ENCODE data around the gene BORCS8. TPM values are rescaled to one million over a fixed set of nuclear protein-coding genes. Genes with fewer than 3 reads are reported as not detected.
"Not testable (repeated sequence)": the region's sequence is repeated elsewhere in the genome, so short reads cannot be mapped to it uniquely, and the experiment has no call there.

BORCS8 gene
- total RNA-seq, 6 experiments from 2014 or later: 33.9 to 43.2 (median 38.6) TPM

GRCh38 chr19:19176950-19177349, 15.0 kb downstream of the BORCS8 start:
- Mint-ChIP-seq H3K27ac (no peak overlapping the region), H3K4me1 (ENCODE audit: low read depth) (no peaks in the 10 kb centered on the region), H3K9me3 (no peaks in the 10 kb centered on the region; the same call in 1 of the 2 replicates), H3K4me3 (no peak overlapping the region), H3K27me3 (ENCODE audit: insufficient read depth) (no peaks in the 10 kb centered on the region; the same call in 1 of the 2 replicates), H3K36me3 (ENCODE audit: low read depth) (peaks cover 20% of the 10 kb centered on the region)
- no peak for DNase-seq
- TF ChIP-seq CTCF (IDR thresholded peaks at IDR 0.05): no peak

GRCh38 chr19:19173243-19173642, 18.7 kb downstream of the BORCS8 start:
- H3K27ac Mint-ChIP-seq; H3K36me3 Mint-ChIP-seq (ENCODE audit: low read depth); H3K27me3 Mint-ChIP-seq (ENCODE audit: insufficient read depth); H3K9me3 Mint-ChIP-seq; DNase-seq; H3K4me1 Mint-ChIP-seq (ENCODE audit: low read depth); H3K4me3 Mint-ChIP-seq: not testable (repeated sequence)

GRCh38 chr19:19171821-19172532, 20.0 kb downstream of the BORCS8 start:
- Mint-ChIP-seq H3K27me3 (ENCODE audit: insufficient read depth) (no peaks in the 10 kb centered on the region; the same call in 1 of the 2 replicates), H3K9me3 (no peaks in the 10 kb centered on the region), H3K4me1 (ENCODE audit: low read depth) (no peaks in the 10 kb centered on the region), H3K36me3 (ENCODE audit: low read depth) (peaks cover 3% of the 10 kb centered on the region; the same call in 1 of the 2 replicates), H3K27ac (no peak overlapping the region), H3K4me3 (no peak overlapping the region)
- DNase-seq: no peak
- TF ChIP-seq CTCF (IDR thresholded peaks at IDR 0.05): no peak

GRCh38 chr19:19170873-19171672, 20.9 kb downstream of the BORCS8 start:
- TF ChIP-seq CTCF (IDR thresholded peaks at IDR 0.05): no peak
- no peak overlapping the region for H3K4me3 Mint-ChIP-seq
- no peaks in the 10 kb centered on the region for H3K9me3 Mint-ChIP-seq
- no peaks in the 10 kb centered on the region for H3K36me3 Mint-ChIP-seq (ENCODE audit: low read depth)
- H3K27ac Mint-ChIP-seq: no peak overlapping the region
- no peaks in the 10 kb centered on the region; the same call in 1 of the 2 replicates for H3K27me3 Mint-ChIP-seq (ENCODE audit: insufficient read depth)
- no peak for DNase-seq
- no peaks in the 10 kb centered on the region for H3K4me1 Mint-ChIP-seq (ENCODE audit: low read depth)

- H3K27me3 Mint-ChIP-seq (ENCODE audit: insufficient read depth): no peaks in the 10 kb centered on the region; the same call in 1 of the 2 replicates
- no peak within 1 kb of the TSS for H3K4me3 Mint-ChIP-seq
- no peaks in the 10 kb centered on the region for H3K36me3 Mint-ChIP-seq (ENCODE audit: low read depth)
- DNase-seq: no peak
- no peak within 1 kb of the TSS for H3K27ac Mint-ChIP-seq
- no peak for TF ChIP-seq CTCF (IDR thresholded peaks at IDR 0.05)
- no peaks in the 10 kb centered on the region for H3K9me3 Mint-ChIP-seq
- no peaks in the 10 kb centered on the region for H3K4me1 Mint-ChIP-seq (ENCODE audit: low read depth)
These were observed 21.7 kb downstream of the BORCS8 start, which contains the start of gene MEF2B for GRCh38 chr19:19170053-19170872. MEF2B (minus strand) TSS chr19:19170263; CDS start chr19:19150735, 19,528 bp downstream.

Measured in HFFc6 (cell line).